Glutamatergic neuron (in vitro differentiated cells): ENCODE measurements around the gene POMT1. TPM values are rescaled to one million over a fixed set of nuclear protein-coding genes. Genes with fewer than 3 reads are reported as not detected.

ENCODE experiments used
- DNase-seq: peaks from one replicate; pipeline ENCODE4 v3.0.0; 2022
- H3K27ac Mint-ChIP-seq: one replicate; pipeline ENCODE4 v1.8.0; 2020; ENCODE audit warnings: mild to moderate bottlenecking, mixed read lengths, inconsistent platforms; ENCODE audit not compliant: unreplicated experiment
- H3K27me3 Mint-ChIP-seq: one replicate; pipeline ENCODE4 v1.8.0; 2020; ENCODE audit warnings: mild to moderate bottlenecking, moderate library complexity, mixed read lengths, inconsistent platforms; ENCODE audit not compliant: unreplicated experiment
- H3K36me3 Mint-ChIP-seq: one replicate; pipeline ENCODE4 v1.8.0; 2020; ENCODE audit warnings: mild to moderate bottlenecking, mixed read lengths, inconsistent platforms; ENCODE audit not compliant: unreplicated experiment
- H3K4me1 Mint-ChIP-seq: one replicate; pipeline ENCODE4 v1.8.0; 2020; ENCODE audit warnings: mild to moderate bottlenecking, low read depth, mixed read lengths, inconsistent platforms; ENCODE audit not compliant: unreplicated experiment
- H3K4me3 Mint-ChIP-seq: one replicate; pipeline ENCODE4 v1.8.0; 2020; ENCODE audit warnings: mild to moderate bottlenecking, mixed read lengths, inconsistent platforms; ENCODE audit not compliant: unreplicated experiment
- H3K9me3 Mint-ChIP-seq: one replicate; pipeline ENCODE4 v1.8.0; 2020; ENCODE audit warnings: mild to moderate bottlenecking, moderate library complexity, mixed read lengths, inconsistent platforms; ENCODE audit not compliant: unreplicated experiment
- CTCF ChIP-seq: fragments of 200-600 bp; sonication (generic); IDR thresholded peaks from one replicate; pipeline ENCODE4 v1.5.0; 2021; ENCODE audit not compliant: partially characterized antibody, unreplicated experiment
- total RNA-seq: library from RNA; stranded (reverse); fragmentation: NEBNext Ultra II Directional; extraction: Animal tissue kit (Norgen Biotek cat#: 25700); gene quantifications from one replicate; pipeline ENCODE4 v1.2.1, GENCODE V29; 2021; ENCODE audit not compliant: unreplicated experiment

The POMT1 gene
- total RNA-seq, 1 donor from 2014 or later: 108 TPM

GRCh38 chr9:131480258-131480657 is 22.5 kb upstream of the POMT1 start:
- DNase-seq: no peak
- no peak for TF ChIP-seq CTCF
- Mint-ChIP-seq H3K36me3 (no peaks in the 10 kb centered on the region), H3K27ac (no peak overlapping the region), H3K4me3 (no peak overlapping the region), H3K9me3 (peaks cover 24% of the 10 kb centered on the region), H3K4me1 (peaks cover 20% of the 10 kb centered on the region), H3K27me3 (peaks cover 22% of the 10 kb centered on the region)

GRCh38 chr9:131481441-131482342 is 21.0 kb upstream of the POMT1 start:
- peaks cover 32% of the 10 kb centered on the region for H3K9me3 Mint-ChIP-seq
- DNase-seq: no peak
- no peaks in the 10 kb centered on the region for H3K36me3 Mint-ChIP-seq

GRCh38 chr9:131482343-131483006 is 20.2 kb upstream of the POMT1 start:
- peaks cover 33% of the 10 kb centered on the region for H3K27me3 Mint-ChIP-seq
- DNase-seq: no peak
- peak overlapping the region; percentile 16 for H3K4me3 Mint-ChIP-seq
- H3K36me3 Mint-ChIP-seq: no peaks in the 10 kb centered on the region
- no peak for TF ChIP-seq CTCF
- H3K9me3 Mint-ChIP-seq: peaks cover 35% of the 10 kb centered on the region
- H3K4me1 Mint-ChIP-seq: peaks cover 37% of the 10 kb centered on the region
- peak overlapping the region; percentile 59 for H3K27ac Mint-ChIP-seq

More at GRCh38 chr9:131481441-131482342, 21.0 kb upstream of the POMT1 start:
- Mint-ChIP-seq H3K4me1 (peaks cover 30% of the 10 kb centered on the region), H3K27ac (peak overlapping the region; percentile 59), H3K4me3 (no peak overlapping the region), H3K27me3 (peaks cover 32% of the 10 kb centered on the region)
- no peak for TF ChIP-seq CTCF

- Mint-ChIP-seq H3K27ac (peak overlapping the region; percentile 59), H3K4me1 (peaks cover 44% of the 10 kb centered on the region), H3K36me3 (no peaks in the 10 kb centered on the region), H3K4me3 (peak overlapping the region; percentile 16), H3K27me3 (peaks cover 29% of the 10 kb centered on the region), H3K9me3 (peaks cover 37% of the 10 kb centered on the region)
- no peak for DNase-seq
- no peak for TF ChIP-seq CTCF
These were observed 19.2 kb upstream of the POMT1 start for GRCh38 chr9:131483319-131484050.
